ENCODE data around the gene KRTAP4-16. TPM values are rescaled to one million over a fixed set of nuclear protein-coding genes. Genes with fewer than 3 reads are reported as not detected.
"Not testable (repeated sequence)": the region's sequence is repeated elsewhere in the genome, so short reads cannot be mapped to it uniquely, and the experiment has no call there.

KRTAP4-16 gene
- total RNA-seq, 6 experiments from 2014 or later = not detected

- DNase-seq = no peak
- WGBS (ENCODE audit: insufficient coverage, low coverage, low lambda C conversion rate, missing lambda C conversion rate) = 51% methylated on average over 3 of the region's 3 CpGs
- intact Hi-C loops (cut with DNase I) = no loop called here
- H3K27ac ChIP-seq = no peak overlapping the region
- ATAC-seq = no peak
- no peaks in the 10 kb centered on the region for H3K27me3 ChIP-seq
- no peak overlapping the region for H3K4me3 ChIP-seq
- H3K4me1 ChIP-seq = no peaks in the 10 kb centered on the region
- no peaks in the 10 kb centered on the region for H3K36me3 ChIP-seq
- no peaks in the 10 kb centered on the region for H3K9me3 ChIP-seq
- TF ChIP-seq CTCF (IDR thresholded peaks at IDR 0.05) (no peak), POLR2A (IDR thresholded peaks at IDR 0.05) (no peak)
Measured at GRCh38 chr17:41126412-41126811, 24.4 kb upstream of the KRTAP4-16 start.

GRCh38 chr17:41125064-41125463, 23.1 kb upstream of the KRTAP4-16 start:
- no peak for DNase-seq
- no peak for ATAC-seq
- Histone ChIP-seq H3K36me3 (no peaks in the 10 kb centered on the region), H3K27me3 (no peaks in the 10 kb centered on the region), H3K27ac (no peak overlapping the region), H3K4me1 (no peaks in the 10 kb centered on the region), H3K9me3 (no peaks in the 10 kb centered on the region), H3K4me3 (no peak overlapping the region)
- no peak for TF ChIP-seq POLR2A (IDR thresholded peaks at IDR 0.05)
- TF ChIP-seq CTCF (IDR thresholded peaks at IDR 0.05) = no peak
- intact Hi-C loops (cut with DNase I) = no loop called here
- 58% methylated on average over 2 of the region's 2 CpGs for WGBS (ENCODE audit: insufficient coverage, low coverage, low lambda C conversion rate, missing lambda C conversion rate)

GRCh38 chr17:41123991-41124371, 22.0 kb upstream of the KRTAP4-16 start, which contains the start of gene KRTAP4-12:
KRTAP4-12 (minus strand) TSS chr17:41124182; CDS start chr17:41124122, 60 bp downstream.
- H3K4me3 ChIP-seq; H3K27me3 ChIP-seq; intact Hi-C loops (cut with DNase I); H3K36me3 ChIP-seq; ATAC-seq; H3K27ac ChIP-seq; DNase-seq; H3K4me1 ChIP-seq; H3K9me3 ChIP-seq: not testable (repeated sequence)
- WGBS (ENCODE audit: insufficient coverage, low coverage, low lambda C conversion rate, missing lambda C conversion rate) = 48% methylated on average over 3 of the region's 3 CpGs

GRCh38 chr17:41123292-41123990, 21.4 kb upstream of the KRTAP4-16 start:
- H3K4me3 ChIP-seq; H3K27me3 ChIP-seq; DNase-seq; ATAC-seq; H3K27ac ChIP-seq; H3K9me3 ChIP-seq; H3K36me3 ChIP-seq; H3K4me1 ChIP-seq; intact Hi-C loops (cut with DNase I): not testable (repeated sequence)
- 73% methylated on average over 5 of the region's 12 CpGs for WGBS (ENCODE audit: insufficient coverage, low coverage, low lambda C conversion rate, missing lambda C conversion rate)

GRCh38 chr17:41121742-41122141, 19.7 kb upstream of the KRTAP4-16 start:
- no peak for TF ChIP-seq CTCF (IDR thresholded peaks at IDR 0.05)
- no peak for TF ChIP-seq POLR2A (IDR thresholded peaks at IDR 0.05)
- intact Hi-C loops (cut with DNase I) = no loop called here
- Histone ChIP-seq H3K9me3 (no peaks in the 10 kb centered on the region), H3K4me3 (no peak overlapping the region), H3K4me1 (no peaks in the 10 kb centered on the region), H3K27me3 (no peaks in the 10 kb centered on the region), H3K36me3 (no peaks in the 10 kb centered on the region), H3K27ac (no peak overlapping the region)
- WGBS (ENCODE audit: insufficient coverage, low coverage, low lambda C conversion rate, missing lambda C conversion rate) = 50% methylated on average over 1 of the region's 2 CpGs
- ATAC-seq = no peak
- no peak for DNase-seq

- ATAC-seq; H3K9me3 ChIP-seq; intact Hi-C loops (cut with DNase I); H3K27ac ChIP-seq; H3K4me3 ChIP-seq; H3K27me3 ChIP-seq; DNase-seq; H3K36me3 ChIP-seq; H3K4me1 ChIP-seq: not testable (repeated sequence)
- WGBS (ENCODE audit: insufficient coverage, low coverage, low lambda C conversion rate, missing lambda C conversion rate) = 34% methylated on average over 11 of the region's 11 CpGs
Measured at GRCh38 chr17:41119696-41120690, 18.0 kb upstream of the KRTAP4-16 start.
